ENCODE results near the gene PHB1.

The PHB1 gene

GRCh38 chr17:49414622-49415350 is at the start of gene PHB1:
Gene PHB1 (minus strand): TSS chr17:49414882. CDS start chr17:49413264, 1,618 bp downstream.
- Mint-ChIP-seq H3K36me3 (peaks cover 12% of the 10 kb centered on the region), H3K27ac (peak within 1 kb of the TSS; percentile 72), H3K9me3 (no peaks in the 10 kb centered on the region), H3K4me3 (peak within 1 kb of the TSS; percentile 98), H3K27me3 (peaks cover 23% of the 10 kb centered on the region), H3K4me1 (peaks cover 20% of the 10 kb centered on the region)
- CTCF ChIA-PET: interaction anchor here (1.0 to 1.7 kb wide), 3 partner anchors 9 to 142 kb away, joined by 5 to 14 read pairs (median 7); no protein-coding TSS in a partner anchor
- peak; percentile 99 for DNase-seq

GRCh38 chr17:49464049-49464448 is 49.4 kb upstream of the PHB1 start:
- peaks cover 6% of the 10 kb centered on the region for H3K9me3 Mint-ChIP-seq
- DNase-seq: no peak
- H3K27ac Mint-ChIP-seq: no peak overlapping the region
- H3K4me3 Mint-ChIP-seq: no peak overlapping the region
- H3K27me3 Mint-ChIP-seq: peaks cover 90% of the 10 kb centered on the region
- no peaks in the 10 kb centered on the region for H3K4me1 Mint-ChIP-seq
- no peaks in the 10 kb centered on the region for H3K36me3 Mint-ChIP-seq
- CTCF ChIA-PET: no interaction called here

- no peaks in the 10 kb centered on the region for H3K36me3 Mint-ChIP-seq
- CTCF ChIA-PET: interaction anchor here (1.0 to 1.2 kb wide), 2 partner anchors 9 to 96 kb away, joined by 3 read pairs; no protein-coding TSS in a partner anchor
Observed at GRCh38 chr17:49461580-49461979, 46.9 kb upstream of the PHB1 start.

GRCh38 chr17:49460401-49460800 is 45.7 kb upstream of the PHB1 start:
- CTCF ChIA-PET: interaction anchor here (1.0 kb wide), 1 partner anchor 97 kb away, joined by 3 read pairs; no protein-coding TSS in a partner anchor
- Mint-ChIP-seq H3K27me3 (peaks cover 90% of the 10 kb centered on the region), H3K4me1 (no peaks in the 10 kb centered on the region)

More at GRCh38 chr17:49461580-49461979, 46.9 kb upstream of the PHB1 start:
- H3K4me3 Mint-ChIP-seq: no peak overlapping the region
- no peaks in the 10 kb centered on the region for H3K4me1 Mint-ChIP-seq
- peaks cover 92% of the 10 kb centered on the region for H3K27me3 Mint-ChIP-seq
- H3K27ac Mint-ChIP-seq: no peak overlapping the region
- peaks cover 6% of the 10 kb centered on the region for H3K9me3 Mint-ChIP-seq
- no peak for DNase-seq

GRCh38 chr17:49459401-49459984 is 44.8 kb upstream of the PHB1 start:
- Mint-ChIP-seq H3K4me1 (no peaks in the 10 kb centered on the region), H3K36me3 (no peaks in the 10 kb centered on the region), H3K9me3 (peaks cover 6% of the 10 kb centered on the region), H3K4me3 (no peak overlapping the region), H3K27me3 (peaks cover 90% of the 10 kb centered on the region), H3K27ac (no peak overlapping the region)
- no peak for DNase-seq
- CTCF ChIA-PET: no interaction called here

More at GRCh38 chr17:49460401-49460800, 45.7 kb upstream of the PHB1 start:
- DNase-seq: no peak
- H3K27ac Mint-ChIP-seq: no peak overlapping the region
- H3K4me3 Mint-ChIP-seq: no peak overlapping the region
- H3K9me3 Mint-ChIP-seq: peaks cover 6% of the 10 kb centered on the region
- H3K36me3 Mint-ChIP-seq: no peaks in the 10 kb centered on the region

GRCh38 chr17:49457564-49458535 is 43.2 kb upstream of the PHB1 start:
- DNase-seq: no peak
- H3K4me1 Mint-ChIP-seq: peaks cover under 1% of the 10 kb centered on the region
- H3K9me3 Mint-ChIP-seq: no peaks in the 10 kb centered on the region
- peaks cover 91% of the 10 kb centered on the region for H3K27me3 Mint-ChIP-seq
- no peaks in the 10 kb centered on the region for H3K36me3 Mint-ChIP-seq
- H3K4me3 Mint-ChIP-seq: no peak overlapping the region
- H3K27ac Mint-ChIP-seq: no peak overlapping the region
- CTCF ChIA-PET: interaction anchor here (0.7 to 1.4 kb wide), 3 partner anchors 22 to 100 kb away, joined by 3 read pairs; no protein-coding TSS in a partner anchor

GRCh38 chr17:49456183-49456965 is 41.7 kb upstream of the PHB1 start:
- Mint-ChIP-seq H3K27me3 (peaks cover 83% of the 10 kb centered on the region), H3K4me1 (peaks cover 8% of the 10 kb centered on the region), H3K36me3 (no peaks in the 10 kb centered on the region), H3K9me3 (no peaks in the 10 kb centered on the region), H3K27ac (no peak overlapping the region), H3K4me3 (no peak overlapping the region)
- DNase-seq: no peak
- CTCF ChIA-PET: interaction anchor here (0.6 to 1.0 kb wide), 3 partner anchors 27 to 100 kb away, joined by 3 read pairs; no protein-coding TSS in a partner anchor

- peaks cover 18% of the 10 kb centered on the region for H3K4me1 Mint-ChIP-seq
- no peak overlapping the region for H3K27ac Mint-ChIP-seq
- DNase-seq: no peak
- H3K27me3 Mint-ChIP-seq: peaks cover 75% of the 10 kb centered on the region
- CTCF ChIA-PET: no interaction called here
- no peaks in the 10 kb centered on the region for H3K9me3 Mint-ChIP-seq
- no peaks in the 10 kb centered on the region for H3K36me3 Mint-ChIP-seq
- H3K4me3 Mint-ChIP-seq: no peak overlapping the region
Observed at GRCh38 chr17:49455272-49455861, 40.7 kb upstream of the PHB1 start.

GRCh38 chr17:49454050-49454449 is 39.4 kb upstream of the PHB1 start:
- Mint-ChIP-seq H3K9me3 (no peaks in the 10 kb centered on the region), H3K4me1 (peaks cover 23% of the 10 kb centered on the region), H3K4me3 (no peak overlapping the region), H3K27me3 (peaks cover 63% of the 10 kb centered on the region), H3K27ac (no peak overlapping the region), H3K36me3 (no peaks in the 10 kb centered on the region)
- CTCF ChIA-PET: no interaction called here
- no peak for DNase-seq

GRCh38 chr17:49452661-49453060 is 38.0 kb upstream of the PHB1 start:
- Mint-ChIP-seq H3K36me3 (no peaks in the 10 kb centered on the region), H3K9me3 (no peaks in the 10 kb centered on the region), H3K27me3 (peaks cover 60% of the 10 kb centered on the region), H3K27ac (no peak overlapping the region), H3K4me1 (peaks cover 23% of the 10 kb centered on the region), H3K4me3 (no peak overlapping the region)
- DNase-seq: no peak
- CTCF ChIA-PET: interaction anchor here (1.0 to 1.4 kb wide), 2 partner anchors 9 to 17 kb away, joined by 3 to 5 read pairs; no protein-coding TSS in a partner anchor

GRCh38 chr17:49452201-49452600 is 37.5 kb upstream of the PHB1 start:
- Mint-ChIP-seq H3K9me3 (no peaks in the 10 kb centered on the region), H3K36me3 (no peaks in the 10 kb centered on the region), H3K4me1 (peaks cover 23% of the 10 kb centered on the region), H3K4me3 (no peak overlapping the region), H3K27ac (no peak overlapping the region), H3K27me3 (peaks cover 59% of the 10 kb centered on the region)
- no peak for DNase-seq
- CTCF ChIA-PET: interaction anchor here (1.0 to 1.4 kb wide), 2 partner anchors 10 to 17 kb away, joined by 3 to 5 read pairs; no protein-coding TSS in a partner anchor

GRCh38 chr17:49450735-49451134 is 36.1 kb upstream of the PHB1 start:
- no peak overlapping the region for H3K27ac Mint-ChIP-seq
- H3K9me3 Mint-ChIP-seq: no peaks in the 10 kb centered on the region
- peaks cover 23% of the 10 kb centered on the region for H3K4me1 Mint-ChIP-seq
- no peaks in the 10 kb centered on the region for H3K36me3 Mint-ChIP-seq
- CTCF ChIA-PET: no interaction called here
- peak; percentile 26 for DNase-seq
- no peak overlapping the region for H3K4me3 Mint-ChIP-seq
- peaks cover 56% of the 10 kb centered on the region for H3K27me3 Mint-ChIP-seq

- Mint-ChIP-seq H3K9me3 (no peaks in the 10 kb centered on the region), H3K27ac (peak overlapping the region; percentile 40), H3K4me1 (peaks cover 23% of the 10 kb centered on the region), H3K27me3 (peaks cover 57% of the 10 kb centered on the region), H3K36me3 (no peaks in the 10 kb centered on the region), H3K4me3 (no peak overlapping the region)
- no peak for DNase-seq
- CTCF ChIA-PET: no interaction called here
Observed at GRCh38 chr17:49450181-49450580, 35.5 kb upstream of the PHB1 start.

Data from activated naive CD4-positive, alpha-beta T cell treated with anti-CD3 and anti-CD28 coated beads, Interleukin-2, amount 10 ng/mL, durations not matched to agents 7 days and 5 days (primary cell).